ENCODE results near the gene RALGPS1. TPM values are rescaled to one million over a fixed set of nuclear protein-coding genes. Genes with fewer than 3 reads are reported as not detected.
A peak's percentile ranks its signal among the peaks of the same experiment; 100 is the strongest.

Gene RALGPS1
- total RNA-seq, 2 donors from 2014 or later: 15.3 to 79.4 TPM

DNA sequence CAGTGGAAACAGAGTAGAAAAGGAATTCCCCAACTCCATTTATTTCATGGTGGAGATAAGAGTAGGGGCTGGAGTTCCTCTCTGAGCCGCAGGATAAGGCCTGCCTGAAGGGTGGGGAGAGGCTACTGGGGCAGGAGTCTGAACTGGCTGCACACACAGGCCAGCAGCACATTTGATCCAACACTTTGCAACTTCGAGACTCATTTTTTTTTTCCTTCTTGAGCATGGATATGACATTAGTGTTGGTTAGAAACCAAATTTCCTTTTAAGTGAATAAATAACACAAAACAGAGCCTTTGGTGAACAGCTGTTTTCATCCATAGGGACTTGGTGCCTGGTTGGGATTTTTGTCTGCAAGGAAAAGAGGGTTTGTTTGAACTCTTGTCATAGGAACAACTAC lies 76.6 kb downstream of the RALGPS1 start:
- 66 to 90% methylated on average over 2 of the region's 2 CpGs for WGBS, 2 donors
- TF ChIP-seq POLR2A (IDR thresholded peaks at IDR 0.05): no peak
- TF ChIP-seq, protein P1, sequence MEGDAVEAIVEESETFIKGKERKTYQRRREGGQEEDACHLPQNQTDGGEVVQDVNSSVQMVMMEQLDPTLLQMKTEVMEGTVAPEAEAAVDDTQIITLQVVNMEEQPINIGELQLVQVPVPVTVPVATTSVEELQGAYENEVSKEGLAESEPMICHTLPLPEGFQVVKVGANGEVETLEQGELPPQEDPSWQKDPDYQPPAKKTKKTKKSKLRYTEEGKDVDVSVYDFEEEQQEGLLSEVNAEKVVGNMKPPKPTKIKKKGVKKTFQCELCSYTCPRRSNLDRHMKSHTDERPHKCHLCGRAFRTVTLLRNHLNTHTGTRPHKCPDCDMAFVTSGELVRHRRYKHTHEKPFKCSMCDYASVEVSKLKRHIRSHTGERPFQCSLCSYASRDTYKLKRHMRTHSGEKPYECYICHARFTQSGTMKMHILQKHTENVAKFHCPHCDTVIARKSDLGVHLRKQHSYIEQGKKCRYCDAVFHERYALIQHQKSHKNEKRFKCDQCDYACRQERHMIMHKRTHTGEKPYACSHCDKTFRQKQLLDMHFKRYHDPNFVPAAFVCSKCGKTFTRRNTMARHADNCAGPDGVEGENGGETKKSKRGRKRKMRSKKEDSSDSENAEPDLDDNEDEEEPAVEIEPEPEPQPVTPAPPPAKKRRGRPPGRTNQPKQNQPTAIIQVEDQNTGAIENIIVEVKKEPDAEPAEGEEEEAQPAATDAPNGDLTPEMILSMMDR (IDR thresholded peaks at IDR 0.05): no peak
- no peaks in the 10 kb centered on the region for H3K9me3 ChIP-seq
- H3K4me3 ChIP-seq: no peak overlapping the region
- H3K4me1 ChIP-seq: no peaks in the 10 kb centered on the region
- H3K27me3 ChIP-seq: no peaks in the 10 kb centered on the region
- intact Hi-C loops (cut with DNase I): no loop called here
- no peak overlapping the region for H3K27ac ChIP-seq
- DNase-seq: no peak
- peak; percentile 53 for ATAC-seq
- H3K36me3 ChIP-seq (replicated peaks in 1 of 2; ENCODE audit: insufficient read depth in 1 of 2, low read depth in 2 of 2): no peaks in the 10 kb centered on the region

- H3K27me3 ChIP-seq: no peaks in the 10 kb centered on the region
- no peak overlapping the region for H3K27ac ChIP-seq
- H3K36me3 ChIP-seq (replicated peaks in 1 of 2; ENCODE audit: insufficient read depth in 1 of 2, low read depth in 2 of 2): no peaks in the 10 kb centered on the region
- H3K4me3 ChIP-seq: no peak overlapping the region
- TF ChIP-seq, protein P1 (IDR thresholded peaks at IDR 0.05): no peak
- TF ChIP-seq POLR2A (IDR thresholded peaks at IDR 0.05): no peak
- DNase-seq (no peak), ATAC-seq (no peak)
- H3K4me1 ChIP-seq: no peaks in the 10 kb centered on the region
- H3K9me3 ChIP-seq: no peaks in the 10 kb centered on the region
- intact Hi-C loops (cut with DNase I): no loop called here
Measured at GRCh38 chr9:126992427-126992826, 77.8 kb downstream of the RALGPS1 start.

DNA sequence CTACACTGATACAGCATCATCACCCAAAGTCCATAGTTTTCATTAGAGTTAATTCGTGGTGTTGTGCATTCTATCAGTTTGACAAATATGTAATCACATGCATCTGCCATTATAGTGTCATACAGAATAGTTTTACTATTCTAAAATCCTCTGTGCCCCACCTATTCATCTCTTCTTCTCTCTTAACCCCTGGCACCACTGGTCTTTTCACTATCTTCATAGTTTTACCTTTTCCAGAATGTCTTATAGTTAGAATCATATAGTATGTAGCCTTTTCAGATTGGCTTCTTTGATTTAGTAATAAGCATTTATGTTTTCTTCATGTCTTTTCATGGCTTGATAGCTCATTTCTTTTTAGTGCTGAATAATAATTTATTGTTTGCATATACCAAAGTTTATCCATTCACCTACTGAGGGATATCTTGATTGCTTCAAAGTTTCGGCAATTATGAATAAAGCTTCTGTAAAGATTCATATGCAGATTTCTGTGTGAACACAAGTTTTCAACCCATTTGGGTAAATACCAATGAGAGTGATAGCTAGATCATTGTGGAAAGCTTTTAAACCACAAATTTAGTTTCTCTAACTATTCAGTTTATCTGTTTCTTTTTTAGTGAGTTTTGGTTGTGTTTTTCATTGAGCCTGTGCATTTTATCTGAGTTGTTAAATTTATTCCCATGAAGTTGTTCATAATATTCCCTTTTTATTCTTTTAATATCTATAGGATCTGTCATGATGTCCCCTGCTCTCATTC lies 84.9 kb downstream of the RALGPS1 start:
- H3K4me3 ChIP-seq: no peak overlapping the region
- H3K27ac ChIP-seq: no peak overlapping the region
- no peaks in the 10 kb centered on the region for H3K27me3 ChIP-seq
- H3K9me3 ChIP-seq: no peaks in the 10 kb centered on the region
- intact Hi-C loops (cut with DNase I): no loop called here
- 78 to 80% methylated on average over 2 of the region's 2 CpGs for WGBS, 2 donors
- no peaks in the 10 kb centered on the region for H3K36me3 ChIP-seq (replicated peaks in 1 of 2; ENCODE audit: insufficient read depth in 1 of 2, low read depth in 2 of 2)
- no peak for ATAC-seq
- no peaks in the 10 kb centered on the region for H3K4me1 ChIP-seq
- TF ChIP-seq POLR2A (IDR thresholded peaks at IDR 0.05): no peak
- TF ChIP-seq, protein P1 (IDR thresholded peaks at IDR 0.05): no peak
- no peak for DNase-seq

DNA sequence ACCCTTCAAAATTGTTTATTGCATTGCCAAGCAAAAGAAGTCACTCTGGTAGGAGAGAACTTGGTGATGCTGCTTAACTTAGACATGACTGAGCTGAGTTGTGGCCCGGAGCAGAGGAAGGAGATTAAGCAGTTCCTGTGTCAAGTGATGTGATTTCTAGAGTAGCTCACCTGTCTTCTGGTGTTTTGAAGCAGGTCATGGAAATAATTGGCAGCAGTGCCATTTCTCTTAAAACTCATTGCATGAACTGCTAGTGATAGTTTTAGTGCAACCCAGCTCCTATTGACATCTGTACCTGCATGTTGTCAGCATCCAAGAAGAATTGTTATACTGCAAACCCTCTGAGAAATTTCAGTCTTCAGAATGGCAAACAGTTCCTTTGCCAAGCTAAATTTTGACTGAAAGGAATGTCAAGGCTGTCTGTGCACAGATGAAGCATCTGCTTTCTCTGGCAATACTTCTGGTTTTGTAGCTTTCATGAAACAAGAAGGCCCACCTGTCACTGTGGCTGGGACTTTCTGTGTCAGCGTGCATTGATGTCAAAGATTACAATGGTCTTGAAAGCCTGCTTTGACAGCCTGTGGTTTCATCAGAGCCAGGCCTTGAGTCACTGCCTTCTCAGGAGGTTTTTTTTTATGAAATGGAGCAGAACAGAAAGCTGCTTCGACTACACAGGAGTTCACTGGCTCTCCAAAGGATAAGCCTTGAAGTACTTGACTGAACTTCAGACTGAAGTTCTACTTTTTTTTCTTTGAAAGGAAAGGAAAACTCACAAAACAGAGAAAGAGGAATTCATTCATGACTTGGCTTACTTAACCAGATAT lies 90.6 kb downstream of the RALGPS1 start:
- Histone ChIP-seq H3K27me3 (no peaks in the 10 kb centered on the region), H3K36me3 (replicated peaks in 1 of 2; ENCODE audit: insufficient read depth in 1 of 2, low read depth in 2 of 2) (no peaks in the 10 kb centered on the region), H3K9me3 (no peaks in the 10 kb centered on the region), H3K27ac (no peak overlapping the region), H3K4me3 (no peak overlapping the region), H3K4me1 (no peaks in the 10 kb centered on the region)
- intact Hi-C loops (cut with DNase I): no loop called here
- no peak for ATAC-seq
- TF ChIP-seq, protein P1 (IDR thresholded peaks at IDR 0.05): no peak
- no peak for TF ChIP-seq POLR2A (IDR thresholded peaks at IDR 0.05)
- 72 to 91% methylated on average over 3 of the region's 3 CpGs for WGBS, 2 donors
- no peak for DNase-seq
